Measurements from ENCODE around the gene A3GALT2. TPM values are rescaled to one million over a fixed set of nuclear protein-coding genes. Genes with fewer than 3 reads are reported as not detected.

Gene A3GALT2
- total RNA-seq, 1 experiment from 2014 or later = not detected

GRCh38 chr1:33275706-33276572 is 45.0 kb downstream of the A3GALT2 start:
- in situ Hi-C loops (cut with HindIII; ENCODE audit: low pct_unique_long_range_greater_than_20kb, low sequenced_read_pairs) (no loop called here), intact Hi-C loops (cut with micrococcal nuclease; ENCODE audit: unreplicated experiment) (no loop called here)
- Histone ChIP-seq H3K9me3 (ENCODE audit: control insufficient read depth, insufficient read depth, low read depth, low read length) (no peaks in the 10 kb centered on the region), H3K36me3 (ENCODE audit: control insufficient read depth, insufficient read depth, low read length) (no peaks in the 10 kb centered on the region), H3K4me1 (ENCODE audit: control insufficient read depth, insufficient read depth, low read length) (no peaks in the 10 kb centered on the region), H3K4me3 (ENCODE audit: low read depth in 2 of 2, low read length in 2 of 2) (no peak overlapping the region), H3K27ac (ENCODE audit: low read length) (no peak overlapping the region), H3K27me3 (ENCODE audit: control insufficient read depth, insufficient read depth, low read length) (no peaks in the 10 kb centered on the region)
- CTCF ChIA-PET = no interaction called here
- no TSS peak for BruUV-seq (replicated peaks)
- TF ChIP-seq TCF7L2 (IDR thresholded peaks at IDR 0.05; ENCODE audit: low read depth, low read length) (no peak), REST (IDR thresholded peaks at IDR 0.05; ENCODE audit: insufficient read depth in 1 of 2, low read depth in 2 of 2, low read length in 1 of 2) (no peak), SIN3A (IDR thresholded peaks at IDR 0.05; ENCODE audit: borderline replicate concordance, insufficient read depth, low read depth, low read length) (no peak), POLR2AphosphoS5 (IDR thresholded peaks at IDR 0.05; ENCODE audit: low read depth, low read length) (no peak)
- TF ChIP-seq, protein P1, sequence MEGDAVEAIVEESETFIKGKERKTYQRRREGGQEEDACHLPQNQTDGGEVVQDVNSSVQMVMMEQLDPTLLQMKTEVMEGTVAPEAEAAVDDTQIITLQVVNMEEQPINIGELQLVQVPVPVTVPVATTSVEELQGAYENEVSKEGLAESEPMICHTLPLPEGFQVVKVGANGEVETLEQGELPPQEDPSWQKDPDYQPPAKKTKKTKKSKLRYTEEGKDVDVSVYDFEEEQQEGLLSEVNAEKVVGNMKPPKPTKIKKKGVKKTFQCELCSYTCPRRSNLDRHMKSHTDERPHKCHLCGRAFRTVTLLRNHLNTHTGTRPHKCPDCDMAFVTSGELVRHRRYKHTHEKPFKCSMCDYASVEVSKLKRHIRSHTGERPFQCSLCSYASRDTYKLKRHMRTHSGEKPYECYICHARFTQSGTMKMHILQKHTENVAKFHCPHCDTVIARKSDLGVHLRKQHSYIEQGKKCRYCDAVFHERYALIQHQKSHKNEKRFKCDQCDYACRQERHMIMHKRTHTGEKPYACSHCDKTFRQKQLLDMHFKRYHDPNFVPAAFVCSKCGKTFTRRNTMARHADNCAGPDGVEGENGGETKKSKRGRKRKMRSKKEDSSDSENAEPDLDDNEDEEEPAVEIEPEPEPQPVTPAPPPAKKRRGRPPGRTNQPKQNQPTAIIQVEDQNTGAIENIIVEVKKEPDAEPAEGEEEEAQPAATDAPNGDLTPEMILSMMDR (IDR thresholded peaks at IDR 0.05) = no peak
- POLR2A ChIA-PET = no interaction called here
- no peak for DNase-seq (ENCODE audit: low read depth, low spot score)
- ATAC-seq = no peak

DNA sequence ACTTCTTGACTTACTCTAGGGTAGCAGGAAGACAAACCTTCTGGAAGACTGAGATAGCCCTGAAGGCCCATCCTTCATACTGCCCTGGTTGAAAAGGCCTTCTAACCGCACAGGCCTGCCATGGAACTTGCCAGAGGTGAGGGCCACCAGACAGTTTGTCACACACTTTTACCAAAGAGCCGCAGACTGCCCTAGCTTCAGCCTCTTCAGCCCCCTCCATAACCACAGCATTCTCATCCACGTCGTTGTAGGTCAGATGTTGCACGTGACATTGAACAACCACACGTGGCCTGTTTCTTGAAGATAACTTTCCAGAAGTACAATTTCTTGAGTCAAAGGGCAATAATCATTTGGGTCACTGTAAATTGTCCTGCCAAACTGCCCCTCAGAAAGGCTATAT is 45.7 kb downstream of the A3GALT2 start:
- POLR2A ChIA-PET = no interaction called here
- no TSS peak for BruUV-seq (replicated peaks)

More for the DNA sequence above, 45.7 kb downstream of the A3GALT2 start:
- Histone ChIP-seq H3K4me1 (ENCODE audit: control insufficient read depth, insufficient read depth, low read length) (no peaks in the 10 kb centered on the region), H3K4me3 (ENCODE audit: low read depth in 2 of 2, low read length in 2 of 2) (no peak overlapping the region), H3K36me3 (ENCODE audit: control insufficient read depth, insufficient read depth, low read length) (no peaks in the 10 kb centered on the region), H3K9me3 (ENCODE audit: control insufficient read depth, insufficient read depth, low read depth, low read length) (no peaks in the 10 kb centered on the region), H3K27ac (ENCODE audit: low read length) (no peak overlapping the region), H3K27me3 (ENCODE audit: control insufficient read depth, insufficient read depth, low read length) (no peaks in the 10 kb centered on the region)
- ATAC-seq (no peak), DNase-seq (ENCODE audit: low read depth, low spot score) (no peak)
- no peak for TF ChIP-seq REST (IDR thresholded peaks at IDR 0.05; ENCODE audit: insufficient read depth in 1 of 2, low read depth in 2 of 2, low read length in 1 of 2)
- TF ChIP-seq, protein P1 (IDR thresholded peaks at IDR 0.05) = no peak
- TF ChIP-seq POLR2AphosphoS5 (IDR thresholded peaks at IDR 0.05; ENCODE audit: low read depth, low read length) = no peak
- no peak for TF ChIP-seq SIN3A (IDR thresholded peaks at IDR 0.05; ENCODE audit: borderline replicate concordance, insufficient read depth, low read depth, low read length)
- no peak for TF ChIP-seq TCF7L2 (IDR thresholded peaks at IDR 0.05; ENCODE audit: low read depth, low read length)
- intact Hi-C loops (cut with micrococcal nuclease; ENCODE audit: unreplicated experiment) = no loop called here
- in situ Hi-C loops (cut with HindIII; ENCODE audit: low pct_unique_long_range_greater_than_20kb, low sequenced_read_pairs) = no loop called here
- CTCF ChIA-PET = no interaction called here
